Fibroblast of skin of abdomen (primary cell): ENCODE data around the gene DST.

ENCODE experiments used
- DNase-seq: peaks from one replicate; pipeline ENCODE4 v3.0.0-alpha.2; 2013

Gene DST

DNA sequence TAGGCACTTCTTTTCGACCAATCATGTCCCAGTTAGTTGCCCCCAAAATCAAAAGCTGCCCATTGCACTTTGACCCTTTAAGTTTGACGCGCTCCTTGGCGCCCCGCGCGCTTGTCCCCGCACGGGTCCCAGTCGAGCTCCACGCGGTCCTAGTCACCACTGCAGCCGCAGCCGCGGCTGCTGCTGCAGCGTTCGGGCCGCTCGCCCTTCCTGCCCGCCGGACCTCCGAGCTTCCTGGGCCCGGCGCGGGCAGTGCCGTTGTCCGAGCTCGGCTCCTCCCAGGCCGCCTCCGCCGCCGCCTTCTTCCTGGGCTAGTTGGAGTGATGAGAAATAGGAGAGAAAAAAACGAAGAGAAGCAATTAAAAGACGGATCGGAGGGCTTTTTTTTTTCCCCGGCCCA, 209.6 kb downstream of the DST start:
- no peak for DNase-seq

GRCh38 chr6:56432194-56432593, 210.5 kb downstream of the DST start:
- DNase-seq, result no peak

GRCh38 chr6:56430629-56431600, 211.8 kb downstream of the DST start:
- DNase-seq, result no peak

- DNase-seq, result no peak
Measured at GRCh38 chr6:56424542-56425083, 218.1 kb downstream of the DST start.

GRCh38 chr6:56424064-56424463, 218.6 kb downstream of the DST start:
- DNase-seq, result no peak

- DNase-seq, result peak; percentile 14
Measured at GRCh38 chr6:56420296-56420695, 222.4 kb downstream of the DST start.

DNA sequence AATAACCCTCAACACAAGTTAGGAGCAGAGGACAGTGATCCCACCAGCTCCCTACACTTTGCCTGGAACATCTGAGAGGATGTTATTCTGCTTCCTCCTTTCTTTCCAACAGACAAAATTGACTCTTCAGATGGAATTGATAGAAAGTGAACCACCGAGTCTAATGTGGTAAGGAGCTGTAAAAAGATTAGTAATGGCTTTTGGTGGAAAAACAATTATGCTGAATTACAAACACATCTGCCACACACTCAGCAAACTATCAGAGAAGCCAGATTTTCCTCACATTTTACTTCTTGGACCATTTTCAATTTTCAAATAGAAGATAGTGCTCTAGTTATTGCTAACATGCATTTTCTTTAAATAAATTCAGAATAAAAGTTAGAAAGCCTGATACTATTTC, 223.5 kb downstream of the DST start:
- no peak for DNase-seq

DNA sequence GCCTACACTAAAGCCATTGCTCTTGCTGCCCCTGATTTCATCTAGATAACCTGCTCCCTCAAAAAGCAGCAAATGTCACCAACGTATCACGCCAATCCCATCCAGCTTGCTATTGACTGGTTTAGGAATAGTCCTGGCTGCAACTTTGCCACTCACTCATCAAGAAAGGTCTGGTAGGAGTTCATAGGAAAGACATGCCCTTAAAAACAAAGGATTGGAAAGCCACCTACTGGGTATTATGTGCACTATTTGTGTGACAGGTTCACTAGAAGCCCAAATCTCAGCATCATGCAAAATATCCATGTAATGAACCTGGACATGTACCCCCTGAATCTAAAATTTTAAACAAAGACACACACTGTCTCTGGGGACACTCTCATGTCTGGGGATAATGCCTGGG, 224.9 kb downstream of the DST start:
- no peak for DNase-seq

DNA sequence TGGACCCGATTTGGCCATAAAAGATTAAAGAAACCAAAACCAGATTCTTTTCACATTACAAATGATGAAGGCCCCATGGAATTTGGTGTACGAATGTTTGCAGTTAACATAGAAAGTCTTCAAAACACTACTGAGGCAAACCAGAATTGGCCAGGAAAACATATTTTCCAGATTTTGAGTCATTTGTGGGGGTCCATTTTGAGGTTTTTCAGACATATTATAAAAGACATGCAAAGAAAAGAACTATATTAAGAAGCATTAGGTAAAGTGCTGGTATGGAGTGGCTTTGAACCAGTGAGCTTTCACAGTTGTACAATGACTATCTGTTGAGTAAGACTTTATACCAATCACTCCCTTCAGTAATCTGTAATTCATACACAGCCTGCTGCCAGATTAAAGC, 226.4 kb downstream of the DST start:
- peak; percentile 88 for DNase-seq

DNA sequence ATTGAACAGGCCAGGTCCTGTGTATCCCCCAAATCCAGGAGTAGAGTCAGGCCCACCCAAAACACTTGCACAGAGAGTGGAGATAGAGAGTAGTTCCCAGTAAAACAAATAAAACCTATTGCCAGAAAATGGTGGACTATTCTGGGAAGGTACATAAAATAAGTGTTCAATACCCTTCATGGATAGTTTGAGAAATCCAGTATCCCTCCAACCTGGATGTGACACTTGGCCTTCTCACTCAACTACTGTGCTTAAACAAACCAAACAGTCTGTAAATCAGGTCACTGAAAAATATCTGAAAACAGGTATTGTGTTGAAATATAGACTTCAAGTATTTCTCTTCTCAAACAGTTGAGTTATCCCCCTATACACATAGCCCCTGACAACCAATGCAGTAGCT, 233.7 kb downstream of the DST start:
- no peak for DNase-seq
